BLaER1 (cell line): Measurements from ENCODE around the gene TGM1.

Source experiments
- H3K27ac ChIP-seq: shearing (Covaris generic); formaldehyde crosslinking; 2 replicates; pipeline ENCODE4 v1.8.1; 2022
- H3K27me3 ChIP-seq: shearing (Covaris generic); formaldehyde crosslinking; 2 replicates; pipeline ENCODE4 v1.8.1; 2022
- H3K36me3 ChIP-seq: shearing (Covaris generic); formaldehyde crosslinking; 2 replicates; pipeline ENCODE4 v1.8.1; 2022
- H3K4me1 ChIP-seq: shearing (Covaris generic); formaldehyde crosslinking; 2 replicates; pipeline ENCODE4 v1.8.1; 2022
- H3K4me2 ChIP-seq: shearing (Covaris generic); formaldehyde crosslinking; 2 replicates; pipeline ENCODE4 v1.8.1; 2022
- H3K4me3 ChIP-seq: shearing (Covaris generic); formaldehyde crosslinking; 2 replicates; pipeline ENCODE4 v1.8.1; 2022
- H3K9ac ChIP-seq: shearing (Covaris generic); formaldehyde crosslinking; 2 replicates; pipeline ENCODE4 v1.8.1; 2022
- H3K9me3 ChIP-seq: shearing (Covaris generic); formaldehyde crosslinking; 2 replicates; pipeline ENCODE4 v1.8.1; 2022
- H4K20me1 ChIP-seq: shearing (Covaris generic); formaldehyde crosslinking; 2 replicates; pipeline ENCODE4 v1.8.1; 2022
- Cebpa-rat ChIP-seq: shearing (Covaris generic); IDR thresholded peaks from 2 replicates; pipeline ENCODE4 v1.8.1; 2022

TGM1 gene

DNA sequence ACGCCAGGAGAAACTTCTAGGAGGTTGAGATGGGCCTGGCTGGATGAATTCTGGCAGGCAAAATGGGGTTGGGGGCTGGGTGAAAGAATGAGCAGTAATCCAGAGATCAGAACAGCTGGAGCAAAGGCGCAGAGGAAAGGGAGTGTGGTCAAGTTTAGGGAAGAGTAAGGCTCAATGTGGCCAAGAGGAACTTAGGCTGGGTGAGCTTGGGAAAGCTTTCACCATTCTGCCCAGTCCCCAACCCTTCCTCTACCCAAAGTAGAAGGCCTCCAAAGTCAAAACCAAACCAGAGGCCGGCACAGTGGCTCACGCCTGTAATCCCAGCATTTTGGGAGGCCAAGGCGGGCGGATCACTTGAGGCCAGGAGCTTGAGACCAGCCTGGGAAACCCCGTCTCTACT is 18.7 kb upstream of the TGM1 start:
- TF ChIP-seq Cebpa-rat: no peak
- no peaks in the 10 kb centered on the region for H3K9me3 ChIP-seq
- peaks cover 30% of the 10 kb centered on the region for H3K4me1 ChIP-seq
- H4K20me1 ChIP-seq: no peaks in the 10 kb centered on the region
- no peaks in the 10 kb centered on the region for H3K27me3 ChIP-seq
- H3K9ac ChIP-seq: no peak overlapping the region
- H3K27ac ChIP-seq: no peak overlapping the region
- H3K4me3 ChIP-seq: no peak overlapping the region
- no peaks in the 10 kb centered on the region for H3K36me3 ChIP-seq
- H3K4me2 ChIP-seq: no peak overlapping the region

GRCh38 chr14:24280797-24281460 is 18.0 kb upstream of the TGM1 start:
- Histone ChIP-seq H3K36me3 (no peaks in the 10 kb centered on the region), H4K20me1 (no peaks in the 10 kb centered on the region), H3K4me2 (no peak overlapping the region), H3K9me3 (no peaks in the 10 kb centered on the region), H3K9ac (no peak overlapping the region), H3K27me3 (no peaks in the 10 kb centered on the region), H3K4me3 (no peak overlapping the region), H3K27ac (no peak overlapping the region), H3K4me1 (peaks cover 30% of the 10 kb centered on the region)
- TF ChIP-seq Cebpa-rat: no peak

GRCh38 chr14:24279301-24280186 is 16.6 kb upstream of the TGM1 start:
- Histone ChIP-seq H3K9ac (peak overlapping the region; percentile 12; the same call in 1 of the 2 replicates), H4K20me1 (no peaks in the 10 kb centered on the region), H3K27ac (peak overlapping the region; percentile 57), H3K36me3 (no peaks in the 10 kb centered on the region), H3K4me1 (peaks cover 30% of the 10 kb centered on the region), H3K4me2 (peak overlapping the region; percentile 78), H3K9me3 (no peaks in the 10 kb centered on the region), H3K4me3 (no peak overlapping the region), H3K27me3 (no peaks in the 10 kb centered on the region)
- TF ChIP-seq Cebpa-rat: no peak

- H3K36me3 ChIP-seq: no peaks in the 10 kb centered on the region
- H3K9ac ChIP-seq: no peak overlapping the region
- H4K20me1 ChIP-seq: no peaks in the 10 kb centered on the region
- H3K4me1 ChIP-seq: peaks cover 30% of the 10 kb centered on the region
- H3K4me3 ChIP-seq: no peak overlapping the region
- TF ChIP-seq Cebpa-rat: no peak
- H3K9me3 ChIP-seq: no peaks in the 10 kb centered on the region
- no peak overlapping the region for H3K27ac ChIP-seq
- no peaks in the 10 kb centered on the region for H3K27me3 ChIP-seq
- H3K4me2 ChIP-seq: 0 out of 2 replicates have a peak overlapping the region, but pooled peaks have one; percentile 78
Measured at GRCh38 chr14:24278424-24278823, 15.4 kb upstream of the TGM1 start.

DNA sequence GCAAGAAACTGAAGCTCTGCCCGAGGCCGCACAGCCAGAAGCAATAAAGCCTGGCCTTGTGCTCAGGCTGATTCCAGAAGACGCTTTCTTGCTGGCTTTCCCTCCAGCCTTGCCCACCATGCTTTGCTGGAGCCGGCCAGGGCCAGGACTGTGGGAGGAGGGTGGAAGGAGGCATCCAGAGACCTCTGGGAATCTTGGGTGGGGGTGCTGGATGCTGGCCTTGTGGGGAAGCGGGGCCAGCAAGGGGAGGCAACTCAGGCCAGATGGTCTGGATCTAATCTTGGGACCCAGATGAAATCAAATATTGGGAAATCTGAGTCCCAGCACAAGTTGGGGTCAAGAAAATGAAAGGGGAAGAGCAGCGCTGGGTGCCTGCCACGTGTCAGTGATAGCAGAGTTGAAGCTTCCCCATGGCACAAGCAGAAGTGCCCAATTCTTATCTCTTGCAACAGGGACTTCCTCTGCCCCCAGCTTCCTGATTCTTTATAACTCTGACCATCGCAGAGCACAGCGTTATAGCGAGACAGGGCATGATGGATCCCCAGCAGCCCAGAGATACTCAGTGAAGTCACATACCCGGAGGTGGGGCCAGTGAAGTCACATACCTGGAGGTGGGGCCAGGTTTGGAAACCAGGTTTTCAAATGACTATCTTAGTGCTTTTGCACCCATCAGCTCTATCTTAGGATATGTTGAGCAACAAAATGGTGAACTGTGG is 14.8 kb upstream of the TGM1 start:
- Histone ChIP-seq H3K9me3 (no peaks in the 10 kb centered on the region), H3K4me2 (peak overlapping the region; percentile 42), H3K4me3 (no peak overlapping the region), H4K20me1 (no peaks in the 10 kb centered on the region), H3K36me3 (no peaks in the 10 kb centered on the region), H3K27ac (peak overlapping the region; percentile 38; the same call in 1 of the 2 replicates), H3K4me1 (peaks cover 30% of the 10 kb centered on the region), H3K27me3 (no peaks in the 10 kb centered on the region), H3K9ac (no peak overlapping the region)
- TF ChIP-seq Cebpa-rat: no peak

DNA sequence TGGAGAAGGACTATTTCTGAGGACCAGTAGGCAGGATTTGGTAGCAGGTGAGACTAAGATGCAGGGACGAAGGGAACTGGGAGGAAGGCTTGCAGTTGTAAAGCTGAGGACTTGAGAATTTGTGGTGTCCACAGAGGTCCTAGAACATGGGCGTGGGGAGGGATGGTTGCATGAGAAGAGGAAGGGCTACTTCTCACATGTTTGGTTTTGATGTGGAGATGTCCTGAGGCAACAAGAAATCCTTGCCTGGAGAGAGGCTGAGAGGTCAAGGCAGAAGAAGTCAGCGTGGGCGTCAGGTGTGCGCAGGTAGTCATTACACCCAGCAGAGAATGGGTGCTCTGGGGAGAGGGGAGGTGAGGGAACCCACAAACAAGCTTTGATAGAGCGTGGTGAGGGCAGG is 14.1 kb upstream of the TGM1 start:
- peaks cover 36% of the 10 kb centered on the region for H3K4me1 ChIP-seq

DNA sequence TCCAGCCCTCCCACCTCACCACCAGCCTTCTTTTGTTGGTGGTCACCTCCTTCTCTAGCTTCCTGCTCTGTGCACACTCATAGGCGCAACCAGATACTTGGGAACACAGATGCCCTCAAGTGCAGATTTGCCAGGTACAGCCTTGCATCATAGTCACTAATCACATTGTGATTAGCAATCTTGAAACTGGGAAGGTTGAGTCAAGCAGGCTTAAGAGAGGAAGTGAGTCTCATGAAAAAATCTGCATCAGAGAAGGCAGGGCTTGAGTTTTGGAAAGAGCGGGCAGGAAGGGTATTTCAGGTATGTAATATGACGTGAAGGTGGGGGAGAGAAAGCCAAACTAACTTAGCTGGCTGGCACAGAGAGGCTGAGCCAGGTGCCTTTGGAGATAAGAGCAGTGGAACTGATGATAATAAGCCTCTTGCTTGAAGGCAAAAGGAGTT is 11.1 kb upstream of the TGM1 start:
- no peaks in the 10 kb centered on the region for H3K27me3 ChIP-seq
- H3K27ac ChIP-seq: no peak overlapping the region
- H4K20me1 ChIP-seq: no peaks in the 10 kb centered on the region
- H3K4me2 ChIP-seq: no peak overlapping the region
- H3K4me3 ChIP-seq: no peak overlapping the region
- no peaks in the 10 kb centered on the region for H3K9me3 ChIP-seq
- H3K9ac ChIP-seq: no peak overlapping the region
- H3K4me1 ChIP-seq: peaks cover 34% of the 10 kb centered on the region
- H3K36me3 ChIP-seq: peaks cover 10% of the 10 kb centered on the region
- TF ChIP-seq Cebpa-rat: no peak

More for the DNA sequence above, 14.1 kb upstream of the TGM1 start:
- H4K20me1 ChIP-seq: no peaks in the 10 kb centered on the region
- no peaks in the 10 kb centered on the region for H3K27me3 ChIP-seq
- no peaks in the 10 kb centered on the region for H3K9me3 ChIP-seq
- no peak for TF ChIP-seq Cebpa-rat
- no peak overlapping the region for H3K4me2 ChIP-seq
- H3K9ac ChIP-seq: no peak overlapping the region
- no peaks in the 10 kb centered on the region for H3K36me3 ChIP-seq
- H3K27ac ChIP-seq: no peak overlapping the region
- no peak overlapping the region for H3K4me3 ChIP-seq

GRCh38 chr14:24273422-24273998 is 10.5 kb upstream of the TGM1 start:
- Histone ChIP-seq H4K20me1 (no peaks in the 10 kb centered on the region), H3K27me3 (no peaks in the 10 kb centered on the region), H3K27ac (no peak overlapping the region), H3K9me3 (no peaks in the 10 kb centered on the region), H3K4me1 (peaks cover 28% of the 10 kb centered on the region), H3K36me3 (peaks cover 11% of the 10 kb centered on the region), H3K4me3 (no peak overlapping the region), H3K9ac (no peak overlapping the region), H3K4me2 (no peak overlapping the region)
- TF ChIP-seq Cebpa-rat: no peak

GRCh38 chr14:24272467-24272866 is 9.5 kb upstream of the TGM1 start:
- Histone ChIP-seq H3K9me3 (no peaks in the 10 kb centered on the region), H3K4me2 (peak overlapping the region; percentile 89), H3K27me3 (no peaks in the 10 kb centered on the region), H3K36me3 (peaks cover 15% of the 10 kb centered on the region), H3K4me3 (no peak overlapping the region), H3K9ac (no peak overlapping the region), H3K4me1 (peaks cover 18% of the 10 kb centered on the region), H3K27ac (no peak overlapping the region), H4K20me1 (no peaks in the 10 kb centered on the region)
- no peak for TF ChIP-seq Cebpa-rat
